NCI-H345 treated with DMSO at 0.1 percent for 48 hours (cell line): Measurements from ENCODE around the gene KSR2.
"Not testable (repeated sequence)": the region's sequence is repeated elsewhere in the genome, so short reads cannot be mapped to it uniquely, and the experiment has no call there.

ENCODE experiments used
- DNase-seq: peaks from one replicate; lab custom pipeline; 2025; ENCODE audit not compliant: unreplicated experiment; lab: John Stamatoyannopoulos, UW

Gene KSR2

DNA sequence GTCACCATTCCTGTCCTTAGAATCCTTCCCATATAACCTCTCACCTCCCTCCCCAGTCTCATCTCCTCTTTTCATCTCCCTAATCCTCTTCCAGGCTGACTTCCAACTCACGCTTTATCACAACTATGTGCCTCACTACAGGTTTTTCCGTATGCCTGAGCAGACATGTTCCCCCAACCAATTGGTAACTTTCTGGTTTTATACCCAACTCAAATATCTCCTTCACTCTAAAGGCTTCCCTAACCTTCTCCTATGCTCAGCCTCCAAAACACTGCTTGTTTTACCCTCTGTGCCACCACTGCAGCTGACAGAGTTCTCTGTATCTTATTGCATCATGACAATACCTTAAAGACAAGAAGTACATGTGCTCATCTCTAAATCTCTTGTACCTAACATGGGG is 139.7 kb downstream of the KSR2 start:
- no peak for DNase-seq

- no peak for DNase-seq
Measured at GRCh38 chr12:117827660-117828059, 141.1 kb downstream of the KSR2 start.

DNA sequence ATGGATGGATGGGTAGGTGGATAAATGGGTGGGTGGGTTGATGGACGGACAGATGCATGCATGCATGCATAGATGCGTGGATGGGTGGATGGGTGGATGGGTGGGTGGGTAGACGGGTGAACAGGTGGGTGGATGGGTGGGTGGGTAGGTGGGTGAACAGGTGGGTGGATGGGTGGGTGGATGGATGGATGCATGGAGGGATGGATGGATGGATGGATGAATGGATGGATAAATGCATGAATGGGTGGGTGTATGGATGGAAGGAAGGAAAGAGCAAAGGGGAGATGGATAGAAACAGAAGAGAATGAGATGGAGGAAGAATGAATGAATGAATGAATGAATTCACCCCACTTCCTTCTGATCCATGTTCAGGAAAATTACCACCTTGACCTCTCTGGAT is 143.0 kb downstream of the KSR2 start:
- no peak for DNase-seq

- DNase-seq, result no peak
Measured at GRCh38 chr12:117821480-117822175, 147.2 kb downstream of the KSR2 start.

GRCh38 chr12:117820216-117820907 is 148.4 kb downstream of the KSR2 start:
- DNase-seq, result no peak

- DNase-seq, result no peak
Measured at GRCh38 chr12:117819160-117819559, 149.6 kb downstream of the KSR2 start.

GRCh38 chr12:117818400-117818799 is 150.4 kb downstream of the KSR2 start:
- no peak for DNase-seq

- no peak for DNase-seq
Measured at GRCh38 chr12:117809509-117809908, 159.3 kb downstream of the KSR2 start.

GRCh38 chr12:117807946-117808345 is 160.8 kb downstream of the KSR2 start:
- no peak for DNase-seq

DNA sequence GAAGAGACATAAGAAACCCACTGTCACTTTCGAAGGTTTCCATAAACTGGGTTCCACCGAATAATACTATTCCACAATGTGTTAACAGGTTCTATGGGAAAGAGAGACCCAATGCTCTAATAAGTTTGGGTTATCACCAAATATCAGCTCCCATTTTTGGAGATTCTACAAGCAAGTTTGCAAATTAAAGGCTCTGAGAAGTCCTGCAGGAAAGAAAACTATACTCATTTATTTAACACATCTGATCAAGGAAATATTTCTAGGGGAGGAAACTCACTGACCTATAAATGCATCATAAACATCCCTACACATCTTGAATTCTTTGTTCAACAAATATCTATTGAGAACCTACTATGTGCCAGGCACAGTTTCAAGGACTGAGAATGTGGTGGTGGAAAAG is 161.4 kb downstream of the KSR2 start:
- no peak for DNase-seq

GRCh38 chr12:117805865-117806264 is 162.9 kb downstream of the KSR2 start:
- no peak for DNase-seq

GRCh38 chr12:117803001-117803400 is 165.8 kb downstream of the KSR2 start:
- DNase-seq, result no peak

DNA sequence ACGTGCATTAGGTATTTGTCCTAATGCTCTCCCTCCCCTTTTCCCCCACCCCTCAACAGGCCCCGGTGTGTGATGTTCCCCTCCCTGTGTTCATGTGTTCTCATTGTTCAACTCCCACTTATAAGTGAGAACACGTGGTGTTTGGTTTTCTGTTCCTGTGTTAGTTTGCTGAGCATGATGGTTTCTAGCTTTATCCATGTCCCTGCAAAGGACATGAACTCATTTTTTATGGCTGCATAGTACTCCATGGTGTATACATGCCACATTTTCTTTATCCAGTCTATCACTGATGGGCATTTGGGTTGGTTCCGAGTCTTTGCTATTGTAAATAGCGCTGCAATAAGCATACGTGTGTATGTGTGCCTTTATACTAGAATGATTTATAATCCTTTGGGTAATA is 168.1 kb downstream of the KSR2 start:
- not testable (repeated sequence) for DNase-seq

DNA sequence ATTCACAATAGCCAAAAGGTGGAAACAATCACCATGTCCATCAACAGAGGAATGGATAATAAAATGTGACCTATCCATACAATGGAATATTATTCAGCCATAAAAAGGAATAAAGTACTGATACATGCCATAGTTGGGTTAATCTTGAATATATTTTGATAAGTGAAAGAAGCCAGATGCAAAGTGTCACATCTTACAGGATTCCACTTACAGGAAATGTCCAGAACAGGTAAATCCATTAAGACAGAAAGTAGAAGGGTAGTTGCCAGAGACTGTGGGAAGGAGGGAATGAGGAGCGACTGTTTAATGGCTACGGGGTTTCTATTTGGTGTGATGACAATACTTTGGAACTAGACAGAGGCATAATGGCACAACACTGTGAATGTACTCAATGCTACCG is 171.6 kb downstream of the KSR2 start:
- DNase-seq, result no peak

- DNase-seq, result no peak
Measured at GRCh38 chr12:117792877-117793424, 175.8 kb downstream of the KSR2 start.

GRCh38 chr12:117792471-117792870 is 176.3 kb downstream of the KSR2 start:
- DNase-seq, result no peak

GRCh38 chr12:117790948-117791347 is 177.8 kb downstream of the KSR2 start:
- DNase-seq, result no peak

GRCh38 chr12:117790198-117790597 is 178.6 kb downstream of the KSR2 start:
- no peak for DNase-seq

- no peak for DNase-seq
Measured at GRCh38 chr12:117789195-117789912, 179.4 kb downstream of the KSR2 start.

- DNase-seq, result no peak
Measured at GRCh38 chr12:117778656-117779055, 190.1 kb downstream of the KSR2 start.

DNA sequence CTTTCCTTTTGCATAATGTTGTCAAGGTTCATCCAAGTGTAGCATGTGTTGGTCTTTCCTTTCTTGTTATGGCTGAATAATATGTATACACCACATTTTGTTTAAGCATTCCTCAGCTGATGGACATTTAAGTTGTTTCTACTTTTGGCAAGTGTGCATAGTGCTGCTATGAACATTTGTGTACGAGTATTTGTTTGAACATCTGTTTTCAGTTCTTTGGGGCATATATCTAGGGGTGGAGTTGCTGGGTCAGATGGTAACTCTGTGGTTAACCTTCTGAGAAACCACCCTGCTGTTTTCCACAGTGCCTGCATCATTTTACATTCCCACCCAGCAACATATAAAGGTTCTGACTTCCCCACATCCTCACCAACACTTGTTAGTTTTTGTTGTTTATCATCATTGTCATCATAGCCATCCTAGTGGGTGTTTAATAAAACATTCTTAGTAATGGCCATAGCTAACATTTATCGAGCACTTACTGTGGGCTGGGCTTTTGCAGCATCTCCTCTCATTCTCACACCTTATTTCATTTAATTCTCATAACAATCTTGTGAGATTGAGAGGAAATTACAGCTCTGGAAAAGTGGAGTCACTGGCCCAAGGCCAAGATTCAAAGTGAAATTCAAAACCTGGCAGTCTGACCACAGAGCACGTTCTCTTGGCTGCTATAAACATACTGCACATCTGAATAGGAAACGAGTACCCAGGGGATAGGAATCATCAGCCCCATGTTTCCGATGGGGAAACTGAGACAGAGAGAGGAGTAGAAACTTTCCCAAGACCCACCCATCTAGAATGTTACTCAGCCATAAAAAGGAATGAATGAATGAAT is 193.6 kb downstream of the KSR2 start:
- DNase-seq, result no peak
